ENCODE data around the gene TKTL1.

Gene TKTL1

GRCh38 chrX:154321594-154321993 is 26.0 kb downstream of the TKTL1 start:
- H3K4me3 ChIP-seq (ENCODE audit: low read depth, low read length), result no peak overlapping the region
- DNase-seq (ENCODE audit: low read depth), result no peak
- TF ChIP-seq MAX (IDR thresholded peaks at IDR 0.05; ENCODE audit: low read depth, low read length), result no peak
- TF ChIP-seq POLR2A (IDR thresholded peaks at IDR 0.05; ENCODE audit: extremely low read depth, insufficient read length), result no peak
- no peak for TF ChIP-seq CTCF (IDR thresholded peaks at IDR 0.05; ENCODE audit: low read depth, low read length)
- TF ChIP-seq MYC (IDR thresholded peaks at IDR 0.05; ENCODE audit: low read depth, low read length), result no peak

- DNase-seq (ENCODE audit: low read depth), result no peak
- TF ChIP-seq CTCF (IDR thresholded peaks at IDR 0.05; ENCODE audit: low read depth, low read length), result no peak
- no peak for TF ChIP-seq MYC (IDR thresholded peaks at IDR 0.05; ENCODE audit: low read depth, low read length)
- no peak for TF ChIP-seq MAX (IDR thresholded peaks at IDR 0.05; ENCODE audit: low read depth, low read length)
- no peak for TF ChIP-seq POLR2A (IDR thresholded peaks at IDR 0.05; ENCODE audit: extremely low read depth, insufficient read length)
- H3K4me3 ChIP-seq (ENCODE audit: low read depth, low read length), result no peak overlapping the region
Observed at GRCh38 chrX:154322890-154323289, 27.3 kb downstream of the TKTL1 start.

GRCh38 chrX:154323537-154323936 is 27.9 kb downstream of the TKTL1 start:
- H3K4me3 ChIP-seq (ENCODE audit: low read depth, low read length), result no peak overlapping the region
- DNase-seq (ENCODE audit: low read depth), result no peak
- TF ChIP-seq MYC (IDR thresholded peaks at IDR 0.05; ENCODE audit: low read depth, low read length) (no peak), CTCF (IDR thresholded peaks at IDR 0.05; ENCODE audit: low read depth, low read length) (no peak), MAX (IDR thresholded peaks at IDR 0.05; ENCODE audit: low read depth, low read length) (no peak), POLR2A (IDR thresholded peaks at IDR 0.05; ENCODE audit: extremely low read depth, insufficient read length) (no peak)

GRCh38 chrX:154325541-154325940 is 29.9 kb downstream of the TKTL1 start:
- TF ChIP-seq POLR2A (IDR thresholded peaks at IDR 0.05; ENCODE audit: extremely low read depth, insufficient read length) (no peak), MAX (IDR thresholded peaks at IDR 0.05; ENCODE audit: low read depth, low read length) (no peak), MYC (IDR thresholded peaks at IDR 0.05; ENCODE audit: low read depth, low read length) (no peak), CTCF (IDR thresholded peaks at IDR 0.05; ENCODE audit: low read depth, low read length) (no peak)
- DNase-seq (ENCODE audit: low read depth), result no peak

GRCh38 chrX:154327038-154327820 is 31.6 kb downstream of the TKTL1 start:
- H3K4me3 ChIP-seq (ENCODE audit: low read depth, low read length), result no peak overlapping the region
- DNase-seq (ENCODE audit: low read depth), result no peak
- TF ChIP-seq MAX (IDR thresholded peaks at IDR 0.05; ENCODE audit: low read depth, low read length) (no peak), MYC (IDR thresholded peaks at IDR 0.05; ENCODE audit: low read depth, low read length) (no peak), POLR2A (IDR thresholded peaks at IDR 0.05; ENCODE audit: extremely low read depth, insufficient read length) (no peak), CTCF (IDR thresholded peaks at IDR 0.05; ENCODE audit: low read depth, low read length) (no peak)

More at GRCh38 chrX:154325541-154325940, 29.9 kb downstream of the TKTL1 start:
- no peak overlapping the region for H3K4me3 ChIP-seq (ENCODE audit: low read depth, low read length)
